Testis (tissue), 2 donors: Measurements from ENCODE around the gene CFDP1.

Experiments used
- POLR2A ChIP-seq: fragments of 450-650 bp; IDR thresholded peaks from one replicate; pipeline ENCODE4 v1.6.1; 2017; ENCODE audit warnings: antibody characterized with exemption, mild to moderate bottlenecking, moderate library complexity
- TF ChIP-seq, protein P1 (sequence below), 3 experiments: fragments of 450-650 bp in 2 of 3; fragments of 200-600 bp in 1 of 3; sonication (generic) in 1 of 3; IDR thresholded peaks; one replicate each; pipeline ENCODE4 v1.5.1; 2016 to 2019; ENCODE audit warnings: antibody characterized with exemption in 3 of 3, mild to moderate bottlenecking in 2 of 3, moderate library complexity in 1 of 3

GRCh38 chr16:75322740-75323139 is 110.6 kb downstream of the CFDP1 start:
- TF ChIP-seq, protein P1, sequence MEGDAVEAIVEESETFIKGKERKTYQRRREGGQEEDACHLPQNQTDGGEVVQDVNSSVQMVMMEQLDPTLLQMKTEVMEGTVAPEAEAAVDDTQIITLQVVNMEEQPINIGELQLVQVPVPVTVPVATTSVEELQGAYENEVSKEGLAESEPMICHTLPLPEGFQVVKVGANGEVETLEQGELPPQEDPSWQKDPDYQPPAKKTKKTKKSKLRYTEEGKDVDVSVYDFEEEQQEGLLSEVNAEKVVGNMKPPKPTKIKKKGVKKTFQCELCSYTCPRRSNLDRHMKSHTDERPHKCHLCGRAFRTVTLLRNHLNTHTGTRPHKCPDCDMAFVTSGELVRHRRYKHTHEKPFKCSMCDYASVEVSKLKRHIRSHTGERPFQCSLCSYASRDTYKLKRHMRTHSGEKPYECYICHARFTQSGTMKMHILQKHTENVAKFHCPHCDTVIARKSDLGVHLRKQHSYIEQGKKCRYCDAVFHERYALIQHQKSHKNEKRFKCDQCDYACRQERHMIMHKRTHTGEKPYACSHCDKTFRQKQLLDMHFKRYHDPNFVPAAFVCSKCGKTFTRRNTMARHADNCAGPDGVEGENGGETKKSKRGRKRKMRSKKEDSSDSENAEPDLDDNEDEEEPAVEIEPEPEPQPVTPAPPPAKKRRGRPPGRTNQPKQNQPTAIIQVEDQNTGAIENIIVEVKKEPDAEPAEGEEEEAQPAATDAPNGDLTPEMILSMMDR (IDR thresholded peaks at IDR 0.05): no peak
- no peak for TF ChIP-seq POLR2A
